HG02970 (cell line): ENCODE results near the gene ANKRD44.
"Not testable (repeated sequence)": the region's sequence is repeated elsewhere in the genome, so short reads cannot be mapped to it uniquely, and the experiment has no call there.

Experiments used
- ATAC-seq: cut with Tn5 transposase; IDR thresholded peaks from one replicate; pipeline ENCODE4 v1.9.1; 2021; ENCODE audit warnings: mild to moderate bottlenecking, moderate library complexity, moderate number of reproducible peaks; ENCODE audit not compliant: unreplicated experiment, low FRiP score

ANKRD44 gene

DNA sequence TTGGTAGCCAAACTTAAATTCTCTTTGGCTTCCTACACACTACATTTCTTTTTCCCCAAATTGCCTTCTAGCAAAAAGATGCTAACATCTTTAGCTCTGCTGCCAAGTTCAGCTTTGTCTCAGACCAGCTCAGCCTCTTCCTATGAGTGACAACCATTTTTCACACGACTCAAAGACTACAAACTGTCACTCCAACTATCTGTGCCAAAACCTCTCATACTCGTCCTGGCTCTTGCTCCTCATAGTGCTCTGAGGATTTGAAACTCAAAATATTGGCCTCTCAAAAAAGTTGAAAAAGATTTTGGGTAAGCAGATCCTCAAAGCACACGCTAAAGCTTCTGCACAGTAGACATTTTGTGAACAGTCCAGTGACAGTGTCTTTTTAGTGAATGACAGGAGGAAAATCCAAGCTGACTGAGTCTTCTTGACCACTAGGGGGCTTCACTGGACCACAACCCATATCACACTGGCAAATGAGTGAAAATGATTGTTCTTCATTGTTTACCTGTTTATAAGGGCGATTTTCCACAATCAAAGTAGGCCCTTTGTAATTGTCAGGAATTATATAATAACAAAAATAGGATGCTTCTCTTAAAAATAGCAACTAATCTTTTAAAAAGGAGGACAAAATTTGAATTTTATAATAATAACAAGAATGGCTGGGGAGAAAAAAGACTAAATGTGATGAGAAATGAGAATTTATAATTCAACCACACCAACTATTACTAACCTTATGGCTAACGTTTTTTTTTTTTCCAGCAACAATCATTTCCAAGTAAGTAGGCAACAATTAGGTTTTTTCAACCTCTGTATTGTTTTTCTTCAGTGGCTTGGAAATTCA, 298.6 kb downstream of the ANKRD44 start:
- no peak for ATAC-seq

GRCh38 chr2:197011021-197011417, 299.6 kb downstream of the ANKRD44 start:
- ATAC-seq = no peak

DNA sequence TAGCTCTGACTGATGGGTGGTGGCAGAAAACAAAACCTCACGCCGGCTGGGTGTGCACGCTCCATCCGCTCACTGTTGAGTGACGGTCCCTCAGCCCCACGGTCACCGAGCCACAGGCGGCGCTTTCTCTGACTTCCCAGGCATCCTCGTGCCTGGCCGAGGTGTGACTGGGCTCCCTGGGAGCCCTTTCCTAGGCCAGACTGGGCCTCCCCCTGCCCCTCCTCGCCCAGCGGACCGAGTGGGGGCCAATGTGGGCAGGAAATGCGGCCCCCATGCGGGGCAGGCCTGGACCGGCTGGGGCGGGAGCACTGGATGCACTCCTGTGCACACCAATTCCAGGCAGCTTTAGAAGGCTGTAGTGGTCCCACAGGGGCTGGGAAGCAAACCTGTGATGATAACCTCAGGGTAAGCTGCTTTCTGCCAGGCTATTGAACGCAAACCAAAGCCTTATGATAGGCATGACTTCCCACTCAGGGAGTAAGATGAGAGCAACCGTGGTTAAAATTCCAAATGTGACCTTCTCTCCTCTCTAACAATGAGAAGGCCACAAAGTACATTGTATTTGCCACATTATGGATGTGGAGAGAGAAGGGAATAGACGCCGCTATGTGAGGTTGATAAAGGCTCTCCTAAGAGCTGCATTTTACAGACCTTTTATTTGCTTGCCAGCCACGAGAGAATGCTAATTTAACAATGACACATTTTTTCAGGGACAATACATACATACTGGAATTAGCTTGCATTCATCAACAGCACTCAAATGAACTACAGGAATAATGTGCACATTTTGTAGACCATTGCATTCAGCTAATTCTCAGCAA, 300.2 kb downstream of the ANKRD44 start:
- ATAC-seq = no peak

- ATAC-seq = not testable (repeated sequence)
These were observed 301.7 kb downstream of the ANKRD44 start for GRCh38 chr2:197008741-197009341.

GRCh38 chr2:197007716-197008628, 302.6 kb downstream of the ANKRD44 start:
- no peak for ATAC-seq

DNA sequence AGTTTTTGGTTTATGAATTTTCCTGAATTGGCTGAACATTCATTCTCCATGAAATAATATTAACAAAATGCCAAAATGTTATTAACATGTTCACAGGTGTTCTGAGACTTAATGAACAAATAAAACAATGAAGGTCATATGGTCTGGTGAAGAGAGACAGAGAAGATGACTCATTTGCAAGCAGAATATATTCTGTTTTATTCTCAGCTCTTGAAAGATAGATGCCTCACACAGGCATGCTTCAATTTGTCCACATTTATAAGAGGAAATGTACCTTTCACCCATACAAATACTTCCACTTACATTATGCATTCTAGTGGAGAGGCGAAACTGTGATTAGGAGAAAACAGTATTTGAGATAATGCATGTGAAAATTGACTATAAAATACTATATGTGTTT, 308.7 kb downstream of the ANKRD44 start:
- no peak for ATAC-seq

DNA sequence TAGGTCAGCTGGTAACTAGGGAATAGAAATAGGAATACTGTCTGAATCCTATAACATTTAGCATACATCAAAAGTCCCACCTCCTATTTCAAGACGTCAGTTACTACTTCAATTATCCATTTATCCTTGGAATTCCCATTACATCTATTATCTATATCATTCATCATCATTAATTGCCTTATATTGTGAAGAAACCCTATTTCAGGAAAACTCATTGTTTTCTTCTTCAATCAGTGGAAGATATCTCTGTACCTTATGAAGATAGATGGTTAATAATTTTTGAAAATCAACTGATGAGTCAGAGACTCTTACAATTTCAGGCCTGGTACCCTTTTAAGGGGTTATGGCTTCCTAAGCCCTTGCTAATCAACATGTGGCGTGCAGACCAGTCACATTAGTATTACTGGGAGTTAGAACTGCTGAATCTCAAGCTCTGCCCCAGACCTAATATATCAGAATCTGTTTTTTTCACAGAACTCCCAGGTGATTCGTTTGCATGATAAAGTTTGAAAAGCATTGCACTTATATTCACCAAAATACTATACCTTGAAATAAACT, 314.7 kb downstream of the ANKRD44 start:
- no peak for ATAC-seq

- no peak for ATAC-seq
These were observed 315.8 kb downstream of the ANKRD44 start for GRCh38 chr2:196994764-196995163.

DNA sequence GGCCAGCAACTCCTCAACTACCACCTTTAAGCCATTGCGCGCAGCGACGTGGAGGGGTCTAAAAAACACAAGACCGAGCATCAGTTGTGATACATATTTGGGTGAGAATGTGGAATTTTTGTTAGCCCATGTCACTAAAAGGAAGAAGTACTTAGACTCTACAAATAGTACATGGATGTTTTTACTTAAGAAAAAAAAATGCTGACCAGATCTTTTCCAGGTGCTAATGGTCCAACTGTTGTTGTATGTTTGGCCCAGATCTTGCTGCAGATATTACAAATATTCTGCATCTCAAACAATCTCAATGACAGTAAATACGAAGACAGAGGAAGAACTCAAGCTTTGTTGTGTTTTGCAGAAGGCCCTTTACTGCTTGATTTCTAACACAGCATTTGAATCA, 317.0 kb downstream of the ANKRD44 start:
- ATAC-seq = no peak

GRCh38 chr2:196992466-196992865, 318.1 kb downstream of the ANKRD44 start:
- no peak for ATAC-seq

DNA sequence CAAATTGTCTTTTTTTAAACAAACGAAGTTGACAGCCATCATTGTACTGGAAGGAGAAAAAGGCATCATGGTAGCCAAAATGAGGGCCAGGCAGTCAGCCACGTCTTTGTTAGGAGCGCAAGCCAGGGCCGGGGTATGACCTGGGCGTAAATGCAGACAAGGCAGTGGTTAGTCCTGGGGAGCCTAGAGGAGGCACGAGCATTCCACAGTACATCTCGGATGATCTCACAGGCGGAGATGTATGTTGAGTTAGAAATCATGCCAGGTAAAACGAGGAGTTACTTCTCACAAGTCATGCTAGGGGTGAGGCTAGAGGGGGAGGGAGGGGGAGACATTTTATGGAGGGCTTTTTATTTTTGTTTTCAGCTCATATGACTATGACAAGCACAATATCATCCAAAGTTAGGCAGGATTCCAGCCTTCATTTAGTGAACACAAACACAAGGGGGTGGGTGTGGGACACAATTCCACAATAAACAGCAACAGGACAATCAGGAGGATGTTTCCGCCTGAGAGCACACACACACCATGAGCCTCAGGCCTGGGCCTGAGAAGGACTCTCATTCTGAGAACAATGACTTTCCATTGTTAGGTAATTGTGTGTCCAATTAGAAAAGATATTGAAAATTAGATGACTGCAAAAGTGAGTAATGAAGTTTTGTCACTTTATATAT, 319.7 kb downstream of the ANKRD44 start:
- ATAC-seq = no peak

DNA sequence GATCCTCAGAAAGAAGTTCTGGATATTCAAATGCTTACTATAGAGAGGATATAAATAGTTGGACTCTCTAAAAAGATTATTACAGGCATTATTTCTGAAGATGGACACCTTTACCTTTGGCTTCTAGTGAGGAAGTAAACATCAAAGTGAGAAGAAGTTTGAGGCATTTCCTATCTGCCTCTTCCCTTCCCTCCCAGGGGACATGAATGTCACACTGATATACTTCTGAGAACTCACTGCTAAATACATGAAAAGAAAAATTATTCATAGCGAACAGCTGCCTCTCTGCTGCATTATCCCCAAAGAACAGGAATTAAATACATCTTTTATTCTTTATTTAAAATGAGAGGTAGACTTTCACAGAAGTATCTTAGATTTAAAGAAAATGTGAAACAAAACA, 320.5 kb downstream of the ANKRD44 start:
- no peak for ATAC-seq

DNA sequence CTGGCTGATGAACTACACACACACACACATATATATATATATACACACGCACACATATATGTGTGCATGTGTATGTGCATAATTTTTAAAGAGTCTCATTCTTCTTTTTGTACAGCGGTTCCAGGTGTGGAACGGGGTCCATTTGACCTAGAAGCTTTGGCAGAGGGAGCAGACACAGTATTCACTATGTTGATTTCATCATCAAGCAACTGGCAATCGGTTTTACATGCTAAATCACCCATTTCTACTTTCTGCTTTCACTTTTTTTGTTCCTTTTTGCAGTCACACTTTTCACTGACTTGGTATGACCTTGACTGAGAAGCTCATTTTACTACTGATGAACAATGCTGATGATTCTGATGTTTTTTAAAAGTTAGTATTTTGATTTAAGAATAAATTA, 321.1 kb downstream of the ANKRD44 start:
- no peak for ATAC-seq

- no peak for ATAC-seq
These were observed 321.9 kb downstream of the ANKRD44 start for GRCh38 chr2:196988639-196989038.

DNA sequence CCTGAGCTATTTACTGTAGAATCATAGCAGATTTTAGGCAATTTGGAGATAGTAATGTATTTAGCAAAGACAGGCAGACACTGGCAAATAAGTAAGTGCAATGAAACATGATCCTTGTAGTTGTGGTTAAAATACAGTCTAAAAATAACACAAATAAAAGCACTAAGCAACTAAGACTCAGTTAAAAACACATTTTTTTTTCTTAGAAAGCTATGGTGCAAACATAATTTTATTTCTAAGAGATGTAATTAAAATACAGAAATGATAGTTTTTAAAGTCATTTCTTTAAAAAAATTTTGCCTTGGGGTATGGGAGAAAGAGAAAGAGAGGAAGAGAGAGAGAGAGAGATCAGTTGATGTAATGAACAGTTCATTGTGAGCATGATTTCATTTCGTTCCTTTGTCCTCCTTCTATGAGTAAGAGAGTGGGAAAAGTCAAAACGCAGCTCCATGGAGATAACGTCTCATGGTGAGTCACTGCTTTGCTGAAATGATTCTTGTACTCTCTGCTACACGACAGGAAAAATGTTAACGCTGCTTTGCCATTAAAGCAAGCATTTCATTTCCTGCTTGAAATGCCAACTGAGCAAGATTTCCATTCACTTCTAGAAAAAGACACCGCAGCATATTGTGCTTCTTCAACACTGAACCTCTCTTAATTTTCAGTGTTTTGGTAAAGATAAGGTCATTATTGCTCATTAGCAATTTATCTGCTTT, 322.8 kb downstream of the ANKRD44 start:
- no peak for ATAC-seq

- ATAC-seq = no peak
These were observed 323.3 kb downstream of the ANKRD44 start for GRCh38 chr2:196987298-196987648.

DNA sequence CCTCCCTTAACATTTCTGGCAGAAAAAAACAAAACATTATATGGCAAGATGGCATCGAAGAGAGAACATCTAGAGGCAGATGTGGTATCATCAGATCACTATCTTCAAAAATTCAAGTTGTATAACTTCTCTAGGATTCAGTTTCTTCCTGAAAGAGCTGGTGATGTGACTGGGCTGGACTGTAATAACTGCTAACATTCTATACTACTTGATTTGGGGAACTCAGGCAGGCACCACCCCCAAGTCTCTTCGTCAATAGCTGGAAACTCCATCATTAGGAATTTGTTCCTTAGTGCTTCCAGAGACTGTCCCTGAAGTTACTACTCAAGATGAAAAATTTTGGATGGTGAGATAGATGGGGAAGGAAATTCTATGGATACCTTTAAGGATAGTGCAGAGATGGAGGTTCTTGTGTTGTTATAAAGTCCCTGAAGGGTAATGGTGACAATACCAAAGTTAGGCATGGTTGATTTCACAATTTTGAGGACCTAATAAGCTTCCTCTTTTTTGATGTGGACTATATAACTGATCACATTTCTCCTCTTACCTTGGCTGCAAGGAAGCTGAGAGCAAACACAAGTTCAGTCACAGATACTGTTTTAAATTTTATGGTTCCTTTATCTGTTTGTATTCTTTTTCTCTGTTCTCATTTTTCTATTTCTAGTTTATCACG, 324.9 kb downstream of the ANKRD44 start:
- ATAC-seq = no peak

- ATAC-seq = no peak
These were observed 325.7 kb downstream of the ANKRD44 start for GRCh38 chr2:196984903-196985302.
